ENCODE measurements around the gene CD82.

The CD82 gene

GRCh38 chr11:44582641-44583352 is 17.3 kb downstream of the CD82 start:
- H3K36me3 ChIP-seq: peaks cover 5 to 28% (median 12%) of the 10 kb centered on the region in 11 experiments; a peak in 15 of 22 replicates
- H3K4me1 ChIP-seq: peaks cover 20 to 38% (median 23%) of the 10 kb centered on the region in 10 experiments
- no peak overlapping the region for H3K9ac ChIP-seq
- H4K20me1 ChIP-seq: peaks cover 0 to 47% (median 6%) of the 10 kb centered on the region in 11 experiments; a peak in 12 of 22 replicates
- no peak for TF ChIP-seq Cebpa-rat (IDR thresholded peaks at IDR 0.05)
- H3K4me3 ChIP-seq: no peak overlapping the region
- H3K27me3 ChIP-seq: no peaks in the 10 kb centered on the region
- H3K4me2 ChIP-seq: no peak overlapping the region
- H3K27ac ChIP-seq: no peak overlapping the region
- peaks cover 8 to 20% (median 13%) of the 10 kb centered on the region in 11 experiments; a peak in 21 of 22 replicates for H3K9me3 ChIP-seq (replicated peaks in 1 of 11)

DNA sequence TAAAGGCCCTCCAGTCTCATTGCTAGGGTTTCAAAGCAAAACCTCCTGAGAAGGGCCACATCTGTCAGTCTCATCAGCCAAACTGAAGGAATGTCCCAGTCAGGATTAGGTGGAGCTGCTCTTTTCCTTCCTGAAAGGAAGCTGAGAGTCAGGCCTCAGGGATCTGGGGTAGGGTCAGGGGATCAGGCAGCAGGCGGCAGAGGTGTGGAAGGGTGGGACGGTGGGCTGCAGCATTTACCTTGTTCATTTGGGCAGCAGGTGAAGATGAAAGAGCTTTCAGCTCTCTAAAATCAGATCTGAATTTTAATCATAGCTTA is 17.8 kb downstream of the CD82 start:
- H3K9ac ChIP-seq: no peak overlapping the region
- peaks cover 5 to 34% (median 17%) of the 10 kb centered on the region in 11 experiments; a peak in 16 of 22 replicates for H3K36me3 ChIP-seq
- peaks cover 0 to 42% (median 6%) of the 10 kb centered on the region in 11 experiments; a peak in 10 of 22 replicates for H4K20me1 ChIP-seq
- no peak for TF ChIP-seq Cebpa-rat (IDR thresholded peaks at IDR 0.05)
- no peak overlapping the region for H3K4me2 ChIP-seq
- H3K27ac ChIP-seq: no peak overlapping the region
- peaks cover 8 to 20% (median 13%) of the 10 kb centered on the region in 11 experiments; a peak in 21 of 22 replicates for H3K9me3 ChIP-seq (replicated peaks in 1 of 11)
- peaks cover 14 to 33% (median 18%) of the 10 kb centered on the region in 10 experiments for H3K4me1 ChIP-seq
- no peak overlapping the region for H3K4me3 ChIP-seq
- H3K27me3 ChIP-seq: no peaks in the 10 kb centered on the region

DNA sequence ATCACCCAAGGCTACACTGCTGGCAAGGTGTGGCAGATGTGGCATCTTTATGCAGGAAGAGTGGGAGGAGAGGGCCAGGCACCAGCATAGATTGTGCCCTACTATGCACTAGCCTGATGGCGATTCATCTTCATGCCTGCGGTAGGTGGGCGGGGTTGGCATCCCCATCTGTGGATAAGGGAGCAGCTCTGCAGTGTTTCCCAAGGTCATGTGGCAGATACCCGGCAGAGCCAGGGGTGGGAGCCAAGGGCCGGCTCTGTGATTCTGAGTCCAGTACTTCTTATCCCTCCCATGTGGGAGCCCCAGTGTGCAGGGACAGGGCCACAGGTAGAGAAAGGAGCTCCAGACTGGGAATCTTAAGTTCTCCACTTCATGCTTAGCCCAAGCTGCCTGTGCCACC is 20.0 kb downstream of the CD82 start:
- Histone ChIP-seq H4K20me1 (peaks cover 0 to 37% (median 6%) of the 10 kb centered on the region in 11 experiments; a peak in 7 of 22 replicates), H3K9me3 (replicated peaks in 1 of 11) (peaks cover 8 to 20% (median 13%) of the 10 kb centered on the region in 11 experiments; a peak in 21 of 22 replicates), H3K4me2 (no peak overlapping the region), H3K27ac (no peak overlapping the region), H3K4me3 (no peak overlapping the region), H3K27me3 (no peaks in the 10 kb centered on the region), H3K9ac (no peak overlapping the region), H3K4me1 (peaks cover 0 to 23% (median 5%) of the 10 kb centered on the region in 10 experiments; a peak in 15 of 20 replicates), H3K36me3 (peaks cover 5 to 43% (median 23%) of the 10 kb centered on the region in 11 experiments; a peak in 16 of 22 replicates)
- no peak for TF ChIP-seq Cebpa-rat (IDR thresholded peaks at IDR 0.05)

DNA sequence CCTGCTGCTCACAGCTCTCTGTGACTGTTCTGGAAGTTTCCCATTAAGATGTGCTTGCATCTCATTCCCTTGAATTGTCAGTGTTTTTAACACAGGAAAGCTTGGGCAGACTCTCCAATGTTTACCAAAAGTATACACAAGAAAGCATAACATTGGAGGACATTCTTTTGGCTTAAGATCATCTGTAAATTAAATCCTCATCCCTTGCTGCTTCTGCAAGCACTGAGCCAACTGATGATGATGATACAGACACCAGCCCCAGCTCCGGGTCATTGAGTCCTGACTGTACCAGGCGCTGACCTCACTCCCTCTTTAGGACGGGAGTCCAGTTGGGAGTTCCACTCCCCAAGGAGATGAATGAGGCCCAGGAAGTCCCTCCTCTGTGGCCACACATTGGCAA is 23.8 kb downstream of the CD82 start:
- TF ChIP-seq Cebpa-rat (IDR thresholded peaks at IDR 0.05): no peak
- peak overlapping the region in 1 of 11 experiments; percentile 19; a peak in 2 of 22 replicates for H3K27ac ChIP-seq
- H4K20me1 ChIP-seq: peaks cover 0 to 18% (median 5%) of the 10 kb centered on the region in 11 experiments; a peak in 6 of 22 replicates
- H3K4me3 ChIP-seq: no peak overlapping the region
- H3K9me3 ChIP-seq (replicated peaks in 1 of 11): no peaks in the 10 kb centered on the region
- H3K27me3 ChIP-seq: no peaks in the 10 kb centered on the region
- H3K4me2 ChIP-seq: peak overlapping the region in 3 of 11 experiments; percentile 10 to 31 (median 21); a peak in 3 of 22 replicates
- H3K4me1 ChIP-seq: peaks cover 36 to 55% (median 44%) of the 10 kb centered on the region in 10 experiments
- no peak overlapping the region for H3K9ac ChIP-seq
- H3K36me3 ChIP-seq: peaks cover 0 to 23% (median 13%) of the 10 kb centered on the region in 11 experiments; a peak in 10 of 22 replicates

- Histone ChIP-seq H4K20me1 (peaks cover 0 to 13% (median 0%) of the 10 kb centered on the region in 11 experiments; a peak in 4 of 22 replicates), H3K27ac (peak overlapping the region in 10 of 11 experiments; percentile 21 to 67 (median 54); a peak in 16 of 22 replicates), H3K36me3 (peaks cover 0 to 19% (median 10%) of the 10 kb centered on the region in 11 experiments; a peak in 10 of 22 replicates), H3K27me3 (no peaks in the 10 kb centered on the region), H3K4me2 (peak overlapping the region; percentile 61 to 88 (median 70); a peak in 21 of 22 replicates), H3K4me3 (no peak overlapping the region), H3K9me3 (replicated peaks in 1 of 11) (no peaks in the 10 kb centered on the region), H3K9ac (peak overlapping the region in 6 of 11 experiments; percentile 8 to 33 (median 18); a peak in 4 of 22 replicates), H3K4me1 (peaks cover 48 to 66% (median 58%) of the 10 kb centered on the region in 10 experiments)
- TF ChIP-seq Cebpa-rat (IDR thresholded peaks at IDR 0.05): no peak
Observed at GRCh38 chr11:44590769-44591168, 25.3 kb downstream of the CD82 start.

GRCh38 chr11:44591557-44591956 is 26.1 kb downstream of the CD82 start:
- H3K9me3 ChIP-seq (replicated peaks in 1 of 11): no peaks in the 10 kb centered on the region
- no peak for TF ChIP-seq Cebpa-rat (IDR thresholded peaks at IDR 0.05)
- H4K20me1 ChIP-seq: peaks cover 0 to 6% (median 0%) of the 10 kb centered on the region in 11 experiments; a peak in 2 of 22 replicates
- peak overlapping the region in 10 of 11 experiments; percentile 21 to 67 (median 54); a peak in 16 of 22 replicates for H3K27ac ChIP-seq
- peak overlapping the region in 6 of 11 experiments; percentile 8 to 33 (median 18); a peak in 4 of 22 replicates for H3K9ac ChIP-seq
- peaks cover 0 to 19% (median 10%) of the 10 kb centered on the region in 11 experiments; a peak in 10 of 22 replicates for H3K36me3 ChIP-seq
- H3K27me3 ChIP-seq: no peaks in the 10 kb centered on the region
- peak overlapping the region; percentile 61 to 88 (median 70) for H3K4me2 ChIP-seq
- no peak overlapping the region for H3K4me3 ChIP-seq
- H3K4me1 ChIP-seq: peaks cover 56 to 74% (median 66%) of the 10 kb centered on the region in 10 experiments

DNA sequence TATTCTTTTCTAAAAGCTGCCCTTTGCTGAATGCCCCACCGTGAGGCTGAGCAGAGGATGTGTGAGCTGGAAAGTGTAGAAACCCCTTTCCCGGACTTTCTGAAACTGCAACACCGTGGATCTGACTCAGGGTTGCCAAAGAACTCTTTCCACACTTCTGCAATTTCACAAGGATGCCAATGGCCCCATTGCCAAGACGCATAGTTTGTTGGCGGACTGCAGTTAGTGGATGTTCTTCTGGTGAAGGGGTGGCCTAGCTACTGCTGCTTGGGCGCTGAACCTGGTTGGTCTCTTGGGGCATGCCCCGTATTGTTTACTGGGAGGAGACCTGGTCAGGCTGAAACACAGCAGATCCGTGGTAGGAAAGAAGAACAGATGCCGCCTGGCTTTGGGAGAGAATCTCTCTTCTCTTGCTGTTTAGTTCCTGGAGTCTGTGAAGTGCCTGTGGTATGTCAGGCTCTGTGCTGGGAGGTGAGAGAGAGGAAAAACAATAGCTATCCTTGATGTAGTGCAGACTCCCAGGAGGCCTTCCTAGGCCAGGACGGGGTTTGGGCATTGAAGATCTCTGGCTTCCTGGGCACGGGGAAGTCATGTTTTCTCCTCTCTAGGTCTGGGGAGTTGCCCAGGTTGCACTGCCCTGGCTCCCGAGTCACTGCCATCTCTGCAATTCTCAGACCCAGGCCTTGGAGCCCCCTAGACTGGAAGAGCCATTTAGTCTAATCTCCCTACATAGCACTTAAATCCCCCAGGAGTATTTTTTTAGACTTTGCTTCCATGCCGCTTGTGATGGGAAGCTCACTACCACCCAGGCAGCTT is 26.9 kb downstream of the CD82 start:
- Histone ChIP-seq H3K9ac (peak overlapping the region in 8 of 11 experiments; percentile 4 to 48 (median 30); a peak in 10 of 22 replicates), H3K27ac (peak overlapping the region in 10 of 11 experiments; percentile 21 to 67 (median 60); a peak in 19 of 22 replicates), H3K4me2 (peak overlapping the region; percentile 61 to 88 (median 70)), H3K4me1 (peaks cover 64 to 81% (median 74%) of the 10 kb centered on the region in 10 experiments), H3K9me3 (replicated peaks in 1 of 11) (no peaks in the 10 kb centered on the region), H3K36me3 (peaks cover 0 to 19% (median 8%) of the 10 kb centered on the region in 11 experiments; a peak in 10 of 22 replicates), H3K27me3 (no peaks in the 10 kb centered on the region), H4K20me1 (peaks cover 0 to 8% (median 0%) of the 10 kb centered on the region in 11 experiments; a peak in 5 of 22 replicates), H3K4me3 (no peak overlapping the region)
- TF ChIP-seq Cebpa-rat (IDR thresholded peaks at IDR 0.05): peak in 10 of 11 experiments; percentile 58 to 84 (median 76); a peak in 17 of 22 replicates

GRCh38 chr11:44593251-44593650 is 27.8 kb downstream of the CD82 start:
- Histone ChIP-seq H3K4me2 (peak overlapping the region; percentile 61 to 88 (median 70)), H3K27me3 (no peaks in the 10 kb centered on the region), H4K20me1 (peaks cover 0 to 12% (median 0%) of the 10 kb centered on the region in 11 experiments; a peak in 5 of 22 replicates), H3K9ac (peak overlapping the region in 5 of 11 experiments; percentile 17 to 48 (median 34); a peak in 5 of 22 replicates), H3K4me3 (no peak overlapping the region), H3K36me3 (peaks cover 0 to 10% (median 1%) of the 10 kb centered on the region in 11 experiments; a peak in 5 of 22 replicates), H3K27ac (peak overlapping the region in 9 of 11 experiments; percentile 11 to 67 (median 57); a peak in 14 of 22 replicates), H3K4me1 (peaks cover 73 to 90% (median 82%) of the 10 kb centered on the region in 10 experiments), H3K9me3 (replicated peaks in 1 of 11) (no peaks in the 10 kb centered on the region)
- no peak for TF ChIP-seq Cebpa-rat (IDR thresholded peaks at IDR 0.05)

All from BLaER1 treated with 17β-estradiol and CSF1 and Interleukin-3, amounts not matched to agents 10 nM and 100 nM (cell line).